ENCODE results near the gene DDX31.

DNA sequence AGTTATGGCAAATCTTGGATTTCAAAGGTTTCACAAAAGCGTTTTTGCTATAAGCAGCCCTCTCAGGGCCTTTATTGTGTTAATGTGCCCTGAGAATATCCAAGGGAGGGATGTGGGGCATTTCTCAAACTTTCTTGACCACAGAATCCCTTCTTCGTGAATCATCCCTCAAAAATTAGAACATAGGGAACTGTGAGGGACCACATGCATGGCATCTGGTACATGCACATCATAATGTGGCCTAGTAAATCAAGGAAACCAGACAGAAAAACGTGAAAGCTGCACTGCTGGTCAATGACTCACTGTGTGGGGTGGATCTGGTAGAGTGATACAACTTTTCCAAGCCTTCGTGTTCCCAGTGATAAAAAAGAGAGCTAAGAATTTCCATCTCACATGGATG is 22.4 kb downstream of the DDX31 start:
- TF ChIP-seq, protein P1, sequence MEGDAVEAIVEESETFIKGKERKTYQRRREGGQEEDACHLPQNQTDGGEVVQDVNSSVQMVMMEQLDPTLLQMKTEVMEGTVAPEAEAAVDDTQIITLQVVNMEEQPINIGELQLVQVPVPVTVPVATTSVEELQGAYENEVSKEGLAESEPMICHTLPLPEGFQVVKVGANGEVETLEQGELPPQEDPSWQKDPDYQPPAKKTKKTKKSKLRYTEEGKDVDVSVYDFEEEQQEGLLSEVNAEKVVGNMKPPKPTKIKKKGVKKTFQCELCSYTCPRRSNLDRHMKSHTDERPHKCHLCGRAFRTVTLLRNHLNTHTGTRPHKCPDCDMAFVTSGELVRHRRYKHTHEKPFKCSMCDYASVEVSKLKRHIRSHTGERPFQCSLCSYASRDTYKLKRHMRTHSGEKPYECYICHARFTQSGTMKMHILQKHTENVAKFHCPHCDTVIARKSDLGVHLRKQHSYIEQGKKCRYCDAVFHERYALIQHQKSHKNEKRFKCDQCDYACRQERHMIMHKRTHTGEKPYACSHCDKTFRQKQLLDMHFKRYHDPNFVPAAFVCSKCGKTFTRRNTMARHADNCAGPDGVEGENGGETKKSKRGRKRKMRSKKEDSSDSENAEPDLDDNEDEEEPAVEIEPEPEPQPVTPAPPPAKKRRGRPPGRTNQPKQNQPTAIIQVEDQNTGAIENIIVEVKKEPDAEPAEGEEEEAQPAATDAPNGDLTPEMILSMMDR (IDR thresholded peaks at IDR 0.05; ENCODE audit: low read depth, low read length, poor library complexity, severe bottlenecking) = no peak
- no peak for TF ChIP-seq EZH2phosphoT487 (IDR thresholded peaks at IDR 0.05; ENCODE audit: borderline replicate concordance, low read length)

All from DOHH2 (cell line).